ENCODE results near the gene ECD.
"Not testable (repeated sequence)": the region's sequence is repeated elsewhere in the genome, so short reads cannot be mapped to it uniquely, and the experiment has no call there.

The ECD gene

GRCh38 chr10:73163096-73163495 is 4.7 kb downstream of the ECD start:
- no peak for DNase-seq (ENCODE audit: low read depth, low spot score)
- no peak for TF ChIP-seq CTCF (IDR thresholded peaks at IDR 0.05; ENCODE audit: low read depth, low read length)
- no peak overlapping the region for H3K4me3 ChIP-seq (ENCODE audit: low read depth, low read length)
- in situ Hi-C loops (cut with HindIII; ENCODE audit: low sequenced_read_pairs) = no loop called here

GRCh38 chr10:73161662-73162061 is 6.1 kb downstream of the ECD start:
- TF ChIP-seq CTCF (IDR thresholded peaks at IDR 0.05; ENCODE audit: low read depth, low read length) = no peak
- no peak for DNase-seq (ENCODE audit: low read depth, low spot score)
- in situ Hi-C loops (cut with HindIII; ENCODE audit: low sequenced_read_pairs) = no loop called here
- H3K4me3 ChIP-seq (ENCODE audit: low read depth, low read length) = no peak overlapping the region

GRCh38 chr10:73161079-73161478 is 6.7 kb downstream of the ECD start:
- in situ Hi-C loops (cut with HindIII; ENCODE audit: low sequenced_read_pairs) = no loop called here
- H3K4me3 ChIP-seq (ENCODE audit: low read depth, low read length) = no peak overlapping the region
- DNase-seq (ENCODE audit: low read depth, low spot score) = no peak
- no peak for TF ChIP-seq CTCF (IDR thresholded peaks at IDR 0.05; ENCODE audit: low read depth, low read length)

- H3K4me3 ChIP-seq (ENCODE audit: low read depth, low read length) = no peak overlapping the region
- TF ChIP-seq CTCF (IDR thresholded peaks at IDR 0.05; ENCODE audit: low read depth, low read length) = peak; percentile 69
- peak; percentile 53 for DNase-seq (ENCODE audit: low read depth, low spot score)
- in situ Hi-C loops (cut with HindIII; ENCODE audit: low sequenced_read_pairs) = no loop called here
Measured at GRCh38 chr10:73159038-73159648, 8.7 kb downstream of the ECD start.

GRCh38 chr10:73156054-73156453 is 11.8 kb downstream of the ECD start:
- no peak overlapping the region for H3K4me3 ChIP-seq (ENCODE audit: low read depth, low read length)
- in situ Hi-C loops (cut with HindIII; ENCODE audit: low sequenced_read_pairs) = no loop called here
- no peak for TF ChIP-seq CTCF (IDR thresholded peaks at IDR 0.05; ENCODE audit: low read depth, low read length)
- DNase-seq (ENCODE audit: low read depth, low spot score) = no peak

- no peak for TF ChIP-seq CTCF (IDR thresholded peaks at IDR 0.05; ENCODE audit: low read depth, low read length)
- in situ Hi-C loops (cut with HindIII; ENCODE audit: low sequenced_read_pairs) = no loop called here
- no peak for DNase-seq (ENCODE audit: low read depth, low spot score)
- no peak overlapping the region for H3K4me3 ChIP-seq (ENCODE audit: low read depth, low read length)
Measured at GRCh38 chr10:73152009-73152408, 15.8 kb downstream of the ECD start.

GRCh38 chr10:73150633-73151413 is 17.0 kb downstream of the ECD start:
- H3K4me3 ChIP-seq (ENCODE audit: low read depth, low read length); in situ Hi-C loops (cut with HindIII; ENCODE audit: low sequenced_read_pairs); DNase-seq (ENCODE audit: low read depth, low spot score): not testable (repeated sequence)

Measured in astrocyte of the spinal cord (primary cell).